ENCODE results near the gene COPZ2.

DNA sequence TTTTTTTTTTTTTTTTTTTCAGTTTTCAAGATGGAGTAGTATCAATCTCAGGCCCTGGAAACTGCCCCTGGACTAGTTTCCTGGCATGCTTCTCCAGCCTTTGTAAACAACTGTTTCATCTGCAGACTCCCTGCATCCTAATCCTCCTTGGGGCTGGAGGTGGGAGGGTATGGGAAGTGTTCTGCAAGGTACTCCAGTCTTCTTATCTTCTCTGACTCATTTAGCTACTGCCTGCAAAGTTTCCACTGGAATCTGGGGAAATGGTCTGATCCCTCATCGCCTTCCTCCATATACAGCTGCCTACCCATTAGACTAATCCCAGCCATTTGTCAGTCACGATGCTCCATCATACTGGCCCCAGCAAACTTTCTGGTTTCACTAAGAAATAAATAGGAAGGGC lies 21.5 kb downstream of the COPZ2 start:
- TF ChIP-seq POLR2A (IDR thresholded peaks at IDR 0.05; ENCODE audit: low read length) (no peak), GATA1 (IDR thresholded peaks at IDR 0.05; ENCODE audit: low read depth, low read length) (no peak)

All from erythroblast (primary cell).